Left ventricle myocardium inferior (tissue), 1 donor: Measurements from ENCODE around the gene GNG12. TPM values are rescaled to one million over a fixed set of nuclear protein-coding genes. Genes with fewer than 3 reads are reported as not detected.
A peak's percentile ranks its signal among the peaks of the same experiment; 100 is the strongest.

Experiments used
- DNase-seq: peaks from one replicate; pipeline ENCODE4 v3.0.0-alpha.2; 2020
- H3K27ac ChIP-seq: fragments of 200-600 bp; replicated peaks from 2 replicates; pipeline ENCODE4 v1.8.0; 2021
- H3K27me3 ChIP-seq: fragments of 200-600 bp; 2 replicates; pipeline ENCODE4 v1.8.0; 2021; ENCODE audit warnings: low read depth
- H3K36me3 ChIP-seq: fragments of 200-600 bp; 2 replicates; pipeline ENCODE4 v1.8.0; 2021
- H3K4me1 ChIP-seq: fragments of 200-600 bp; 2 replicates; pipeline ENCODE4 v1.8.0; 2021
- H3K4me3 ChIP-seq: fragments of 200-600 bp; 2 replicates; pipeline ENCODE4 v1.8.0; 2021; ENCODE audit warnings: mild to moderate bottlenecking, moderate library complexity
- H3K9me3 ChIP-seq: fragments of 200-600 bp; replicated peaks from 2 replicates; pipeline ENCODE4 v1.8.0; 2021
- intact Hi-C: fragments of 100-400 bp; cut with micrococcal nuclease; formaldehyde crosslinking; loops from one replicate; pipeline ENCODE4 v1.11.0; 2022
- total RNA-seq: library from RNA; stranded (reverse); fragmentation: NEBNext Ultra II Directional; extraction: Animal tissue kit (Norgen Biotek cat#: 25700); gene quantifications from one replicate; pipeline ENCODE4 v1.2.1, GENCODE V29; 2021
- TF ChIP-seq, protein P1 (sequence below): fragments of 200-600 bp; IDR thresholded peaks from 2 replicates; pipeline ENCODE4 v1.8.0; 2021; ENCODE audit warnings: antibody characterized with exemption, mild to moderate bottlenecking, borderline replicate concordance
- donor health status: DM: no; HTN: yes; CAD: no; lungs with severe emphysema.

The GNG12 gene
- total RNA-seq, 1 donor from 2014 or later = 35.1 TPM

DNA sequence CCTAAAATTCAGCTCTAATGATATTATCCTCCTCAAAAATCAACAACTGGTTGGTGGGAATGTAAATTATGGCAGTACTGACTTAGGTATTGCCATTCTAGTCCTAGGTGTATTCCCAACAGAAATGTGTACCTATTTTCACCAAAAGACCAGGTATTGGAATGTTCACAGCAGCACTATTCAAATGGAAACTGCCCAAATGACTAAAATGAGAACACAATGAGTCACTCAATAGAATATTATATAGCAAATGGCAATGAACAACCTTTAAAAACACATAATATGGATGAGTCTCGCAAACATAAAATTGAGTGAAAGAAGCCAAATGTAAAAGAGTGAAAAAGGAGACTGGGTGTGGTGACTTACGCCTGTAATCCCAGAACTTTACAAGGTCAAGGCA is 103.4 kb downstream of the GNG12 start:
- H3K27me3 ChIP-seq = no peaks in the 10 kb centered on the region
- H3K4me1 ChIP-seq = peaks cover 46% of the 10 kb centered on the region
- TF ChIP-seq, protein P1, sequence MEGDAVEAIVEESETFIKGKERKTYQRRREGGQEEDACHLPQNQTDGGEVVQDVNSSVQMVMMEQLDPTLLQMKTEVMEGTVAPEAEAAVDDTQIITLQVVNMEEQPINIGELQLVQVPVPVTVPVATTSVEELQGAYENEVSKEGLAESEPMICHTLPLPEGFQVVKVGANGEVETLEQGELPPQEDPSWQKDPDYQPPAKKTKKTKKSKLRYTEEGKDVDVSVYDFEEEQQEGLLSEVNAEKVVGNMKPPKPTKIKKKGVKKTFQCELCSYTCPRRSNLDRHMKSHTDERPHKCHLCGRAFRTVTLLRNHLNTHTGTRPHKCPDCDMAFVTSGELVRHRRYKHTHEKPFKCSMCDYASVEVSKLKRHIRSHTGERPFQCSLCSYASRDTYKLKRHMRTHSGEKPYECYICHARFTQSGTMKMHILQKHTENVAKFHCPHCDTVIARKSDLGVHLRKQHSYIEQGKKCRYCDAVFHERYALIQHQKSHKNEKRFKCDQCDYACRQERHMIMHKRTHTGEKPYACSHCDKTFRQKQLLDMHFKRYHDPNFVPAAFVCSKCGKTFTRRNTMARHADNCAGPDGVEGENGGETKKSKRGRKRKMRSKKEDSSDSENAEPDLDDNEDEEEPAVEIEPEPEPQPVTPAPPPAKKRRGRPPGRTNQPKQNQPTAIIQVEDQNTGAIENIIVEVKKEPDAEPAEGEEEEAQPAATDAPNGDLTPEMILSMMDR = no peak
- no peak overlapping the region for H3K4me3 ChIP-seq
- no peaks in the 10 kb centered on the region for H3K9me3 ChIP-seq
- intact Hi-C loops = no loop called here
- H3K27ac ChIP-seq = no peak overlapping the region
- no peaks in the 10 kb centered on the region for H3K36me3 ChIP-seq
- DNase-seq = no peak

- Histone ChIP-seq H3K4me3 (no peak overlapping the region), H3K27me3 (no peaks in the 10 kb centered on the region), H3K9me3 (no peaks in the 10 kb centered on the region), H3K4me1 (peaks cover 51% of the 10 kb centered on the region), H3K36me3 (no peaks in the 10 kb centered on the region), H3K27ac (no peak overlapping the region)
- TF ChIP-seq, protein P1 = no peak
- DNase-seq = no peak
- intact Hi-C loops = no loop called here
Measured at GRCh38 chr1:67726224-67726623, 107.0 kb downstream of the GNG12 start.

GRCh38 chr1:67724928-67725560 is 108.2 kb downstream of the GNG12 start:
- Histone ChIP-seq H3K36me3 (no peaks in the 10 kb centered on the region), H3K27me3 (no peaks in the 10 kb centered on the region), H3K27ac (peak overlapping the region; percentile 73), H3K9me3 (no peaks in the 10 kb centered on the region), H3K4me3 (no peak overlapping the region), H3K4me1 (peaks cover 62% of the 10 kb centered on the region)
- peak; percentile 42 for DNase-seq
- intact Hi-C loops = no loop called here
- TF ChIP-seq, protein P1 = no peak

DNA sequence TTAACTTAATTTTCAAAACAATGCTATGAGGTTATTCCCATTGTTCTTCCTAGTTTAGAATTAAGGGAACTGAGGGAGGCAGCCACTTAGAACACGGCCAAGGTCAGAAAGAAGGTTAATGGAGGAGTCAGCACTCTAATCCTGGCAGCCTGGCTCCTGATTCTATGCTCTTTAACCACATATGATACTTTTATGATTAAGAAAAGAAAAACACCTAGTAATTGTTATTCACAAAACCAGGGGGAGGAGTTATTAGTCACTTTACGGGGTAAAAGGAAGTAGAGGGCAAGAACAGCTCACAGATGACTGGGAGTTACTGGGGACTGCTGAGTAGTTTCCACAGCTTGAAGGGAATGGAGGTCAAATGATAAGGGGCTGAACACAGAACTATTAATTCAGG is 109.6 kb downstream of the GNG12 start:
- H3K36me3 ChIP-seq = no peaks in the 10 kb centered on the region
- TF ChIP-seq, protein P1 = no peak
- intact Hi-C loops = no loop called here
- H3K4me3 ChIP-seq = no peak overlapping the region
- DNase-seq = no peak
- peak overlapping the region; percentile 73 for H3K27ac ChIP-seq
- peaks cover 68% of the 10 kb centered on the region for H3K4me1 ChIP-seq
- H3K27me3 ChIP-seq = no peaks in the 10 kb centered on the region
- no peaks in the 10 kb centered on the region for H3K9me3 ChIP-seq

DNA sequence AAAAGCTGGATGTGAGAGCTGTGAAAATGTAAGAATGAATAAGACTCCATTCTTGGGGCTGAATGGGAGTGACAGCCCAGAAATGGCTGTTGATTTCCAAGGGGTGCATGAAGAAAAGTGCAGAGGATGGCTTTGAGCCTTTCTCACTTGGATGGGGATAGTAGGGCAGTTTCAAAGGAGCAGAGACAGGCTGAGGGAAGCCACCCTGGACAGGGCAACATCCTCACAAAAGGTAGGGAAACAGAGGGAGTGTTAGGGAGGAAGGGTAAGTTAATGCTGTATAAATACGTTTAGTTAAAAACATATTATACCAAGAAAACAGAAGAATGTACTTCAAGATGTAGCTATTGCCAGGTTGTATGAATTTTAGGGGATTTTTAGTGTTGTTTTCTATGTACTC is 110.1 kb downstream of the GNG12 start:
- no peak for DNase-seq
- H3K9me3 ChIP-seq = no peaks in the 10 kb centered on the region
- intact Hi-C loops = no loop called here
- H3K36me3 ChIP-seq = no peaks in the 10 kb centered on the region
- H3K27me3 ChIP-seq = no peaks in the 10 kb centered on the region
- H3K27ac ChIP-seq = peak overlapping the region; percentile 73
- H3K4me1 ChIP-seq = peaks cover 73% of the 10 kb centered on the region
- no peak overlapping the region for H3K4me3 ChIP-seq
- TF ChIP-seq, protein P1 = no peak
